K562 (cell line): ENCODE results near the gene CS. TPM values are rescaled to one million over a fixed set of nuclear protein-coding genes. Genes with fewer than 3 reads are reported as not detected.

Source experiments
- ATAC-seq: fragments of 200-7000 bp; cut with Tn5 transposase; 3 replicates; pipeline ENCODE4 v1.9.1; 2020; ENCODE audit warnings: moderate library complexity
- BruUV-seq: library from RNA; stranded (reverse); fragments of 400-500 nt; replicated peaks from 2 replicates; lab custom pipeline; 2021; lab: Mats Ljungman, UMichigan
- CTCF ChIA-PET: fragments of 300-600 bp; formaldehyde crosslinking; extraction: SDS; loops from one replicate; lab custom pipeline; 2021; ENCODE audit warnings: low intra/inter-chr PET ratio; lab: Yijun Ruan, JAX
- POLR2A ChIA-PET: fragments of 300-600, 350-650 bp; sonication (Branson Sonifier 250); formaldehyde crosslinking; extraction: SDS; loops from one replicate; lab custom pipeline; 2021; ENCODE audit warnings: antibody characterized with exemption, inconsistent platforms; lab: Yijun Ruan, JAX
- DNase-seq, 4 experiments: peaks; one replicate each; pipeline versions ENCODE4 v3.0.0 to v3.0.0-alpha.2; 2011 to 2018; ENCODE audit warnings: low spot score in 3 of 4, mixed read lengths in 3 of 4; ENCODE audit errors: extremely low read depth in 1 of 4
- FAIRE-seq: peaks from 2 replicates; lab custom pipeline; 2011; peaks lifted over from hg19 to GRCh38; lab: Jason Lieb, UNC
- H2AFZ ChIP-seq: 2 replicates; pipeline ENCODE4 v1.6.0; 2011; ENCODE audit warnings: low read depth, low read length, control low read depth, inconsistent platforms
- H3K27ac ChIP-seq: fragments of 200-600 bp; 3 replicates; pipeline ENCODE4 v1.8.0; 2011; ENCODE audit warnings: low read depth, mild to moderate bottlenecking, control low read depth, inconsistent platforms, low read length, moderate library complexity, mixed read lengths; ENCODE audit errors: extremely low read depth
- H3K27me3 ChIP-seq, 2 experiments: fragments of 300-600 bp in 1 of 2; 2 replicates in 1 of 2; 3 replicates in 1 of 2; pipeline versions ENCODE4 v1.6.0 to v1.8.0; 2011; ENCODE audit warnings: inconsistent platforms in 2 of 2, low read length in 2 of 2, mild to moderate bottlenecking in 1 of 2, mixed read lengths in 1 of 2, moderate library complexity in 1 of 2; ENCODE audit not compliant: control insufficient read depth in 2 of 2, insufficient read depth in 2 of 2
- H3K36me3 ChIP-seq: fragments of 300-600 bp; 3 replicates; pipeline ENCODE4 v1.8.0; 2011; ENCODE audit warnings: mild to moderate bottlenecking, low read length, inconsistent platforms; ENCODE audit not compliant: control insufficient read depth, insufficient read depth
- H3K4me1 ChIP-seq, 2 experiments: fragments of 200-600 bp in 1 of 2; replicated peaks in 1 of 2; 2 replicates in 1 of 2; 3 replicates in 1 of 2; pipeline versions ENCODE4 v1.5.1 to v1.8.0; 2011; ENCODE audit warnings: inconsistent platforms in 2 of 2, low read length in 2 of 2, mild to moderate bottlenecking in 1 of 2, mixed read lengths in 1 of 2, moderate library complexity in 1 of 2; ENCODE audit not compliant: control insufficient read depth in 2 of 2, insufficient read depth in 2 of 2
- H3K4me2 ChIP-seq: 2 replicates; pipeline ENCODE4 v1.6.1; 2011; ENCODE audit warnings: low read length, control low read depth, inconsistent platforms, mixed read lengths; ENCODE audit not compliant: insufficient read depth
- H3K4me3 ChIP-seq: fragments of 200-600 bp; sonication (generic), shearing (Covaris generic); 2 replicates; pipeline ENCODE4 v1.5.1; 2016; ENCODE audit warnings: control low read depth, inconsistent platforms
- H3K79me2 ChIP-seq: fragments of 200-600 bp; 3 replicates; pipeline ENCODE4 v1.8.0; 2011; ENCODE audit warnings: low read length, inconsistent platforms; ENCODE audit not compliant: control insufficient read depth, insufficient read depth
- H3K9ac ChIP-seq, 2 experiments: 2 replicates each; pipeline versions ENCODE4 v1.6.0 to v1.6.1; 2011; ENCODE audit warnings: low read depth in 2 of 2, low read length in 2 of 2, control low read depth in 1 of 2, inconsistent platforms in 1 of 2, mild to moderate bottlenecking in 1 of 2, mixed read lengths in 1 of 2; ENCODE audit not compliant: insufficient read depth in 1 of 2
- H3K9me1 ChIP-seq: one replicate; pipeline ENCODE4 v1.6.0; 2011; ENCODE audit warnings: inconsistent platforms, mild to moderate bottlenecking, low read length, moderate library complexity; ENCODE audit not compliant: control insufficient read depth, insufficient read depth
- H3K9me3 ChIP-seq: replicated peaks from 2 replicates; pipeline ENCODE4 v1.5.1; 2011; ENCODE audit warnings: low read depth, low read length, inconsistent platforms; ENCODE audit not compliant: control insufficient read depth, insufficient read depth
- H4K20me1 ChIP-seq: replicated peaks from 2 replicates; pipeline ENCODE4 v1.6.1; 2011; ENCODE audit warnings: low read length, inconsistent platforms, mixed read lengths; ENCODE audit not compliant: control insufficient read depth, insufficient read depth
- BRD9 ChIP-seq: fragments of 450-650 bp; IDR thresholded peaks from 2 replicates; pipeline ENCODE4 v1.6.1; 2018; ENCODE audit warnings: low read depth; ENCODE audit not compliant: partially characterized antibody
- CC2D1A ChIP-seq: fragments of 450-650 bp; IDR thresholded peaks from 2 replicates; pipeline ENCODE4 v1.6.1; 2017; ENCODE audit warnings: mild to moderate bottlenecking
- EGR1 ChIP-seq: fragments of 450-650 bp; conservative IDR thresholded peaks from 2 replicates; pipeline ENCODE4 v1.6.1; 2017; ENCODE audit warnings: mild to moderate bottlenecking
- EP400 ChIP-seq: fragments of 450-650 bp; IDR thresholded peaks from 2 replicates; pipeline ENCODE4 v1.6.1; 2017; ENCODE audit warnings: antibody characterized with exemption, mild to moderate bottlenecking, moderate library complexity
- GATAD2A ChIP-seq: fragments of 450-650 bp; IDR thresholded peaks from 2 replicates; pipeline ENCODE4 v1.6.1; 2017
- GTF2F1 ChIP-seq: IDR thresholded peaks from 2 replicates; pipeline ENCODE4 v1.6.1; 2011; ENCODE audit warnings: low read depth, low read length, improper control_type of control experiment
- LCOR ChIP-seq: sonication (generic); formaldehyde crosslinking; IDR thresholded peaks from 2 replicates; pipeline ENCODE4 v1.8.0; 2022; ENCODE audit warnings: mild to moderate bottlenecking, missing genetic modification reagents
- NCOA4 ChIP-seq: fragments of 450-650 bp; IDR thresholded peaks from 2 replicates; pipeline ENCODE4 v1.6.1; 2018; ENCODE audit warnings: mild to moderate bottlenecking; ENCODE audit not compliant: partially characterized antibody
- NFXL1 ChIP-seq: fragments of 450-650 bp; formaldehyde crosslinking; IDR thresholded peaks from 2 replicates; pipeline ENCODE4 v1.4.0; 2021; ENCODE audit warnings: mild to moderate bottlenecking
- NR4A1 ChIP-seq, 2 experiments: fragments of 250-450 bp in 1 of 2; fragments of 450-650 bp in 1 of 2; sonication (Bioruptor Pico) in 1 of 2; IDR thresholded peaks; 2 replicates each; pipeline versions ENCODE4 v1.4.0 to v1.6.1; 2016 to 2020; ENCODE audit warnings: mild to moderate bottlenecking in 2 of 2, missing compliant biosample characterization in 1 of 2, missing genetic modification characterization in 1 of 2, moderate library complexity in 1 of 2
- RAD21 ChIP-seq, 2 experiments: fragments of 250-450 bp in 1 of 2; fragments of 450-650 bp in 1 of 2; sonication (Bioruptor Pico) in 1 of 2; formaldehyde crosslinking in 1 of 2; IDR thresholded peaks in 1 of 2; conservative IDR thresholded peaks in 1 of 2; 2 replicates each; pipeline versions ENCODE4 v1.4.0 to v1.8.0; 2020 to 2022; ENCODE audit warnings: mild to moderate bottlenecking in 2 of 2, moderate library complexity in 1 of 2
- SMARCA5 ChIP-seq: fragments of 450-650 bp; IDR thresholded peaks from 2 replicates; pipeline ENCODE4 v1.6.1; 2016
- TCF7 ChIP-seq: sonication (generic); IDR thresholded peaks from 2 replicates; pipeline ENCODE4 v1.6.1; 2016; ENCODE audit warnings: antibody characterized with exemption, borderline replicate concordance
- TRIM24 ChIP-seq, 2 experiments: fragments of 450-650 bp; IDR thresholded peaks; 2 replicates each; pipeline ENCODE4 v1.6.1; 2016
- ZNF24 ChIP-seq: fragments of 450-650 bp; IDR thresholded peaks from 2 replicates; pipeline ENCODE4 v1.6.1; 2016
- ZNF766 ChIP-seq: fragments of 200-800 bp; sonication (Bioruptor generic); conservative IDR thresholded peaks from 2 replicates; pipeline ENCODE4 v1.6.1; 2016; ENCODE audit warnings: missing genetic modification characterization, missing compliant biosample characterization
- ZSCAN32 ChIP-seq: fragments of 450-650 bp; formaldehyde crosslinking; IDR thresholded peaks from 2 replicates; pipeline ENCODE4 v1.4.0; 2020; ENCODE audit warnings: mild to moderate bottlenecking, moderate library complexity
- WGBS: fragments of 100-300 bp; shearing (Covaris generic); methylation state at CpG from one replicate; pipeline ENCODE4 v1.1.6; 2016; ENCODE audit warnings: low coverage, mixed read lengths; ENCODE audit not compliant: insufficient coverage; ENCODE audit errors: missing lambda C conversion rate; 5-methylcytosine and 5-hydroxymethylcytosine counted together
- in situ Hi-C: fragments of 300-500 bp; cut with MboI; formaldehyde crosslinking; loops from 4 replicates; pipeline ENCODE4 v1.15.0; 2018; ENCODE audit warnings: inconsistent platforms, mixed read lengths
- intact Hi-C: fragments of 100-400 bp; cut with micrococcal nuclease; formaldehyde crosslinking; loops from 2 replicates; pipeline ENCODE4 v1.14.2; 2022
- polyA plus RNA-seq, 8 experiments: library from polyadenylated mRNA; depleted of rRNA in 4 of 8; stranded (reverse) in 5 of 8; unstranded in 3 of 8; fragments of >200 nt; fragmentation: Nextera tagmentation in 2 of 8; fragmentation: Illumina TruSeq in 1 of 8; extraction: Ambion mirVana in 2 of 8; extraction: Trizol in 1 of 8; gene quantifications; 2 replicates each; pipeline versions ENCODE4 v1.2.1 to v1.2.3, GENCODE V29; 2011 to 2014; ENCODE audit warnings: inconsistent platforms in 1 of 8, missing spikeins in 1 of 8
- total RNA-seq, 7 experiments: library from RNA; depleted of rRNA in 6 of 7; stranded (reverse); fragments of >200 nt in 6 of 7; fragmentation: Illumina TruSeq in 2 of 7; extraction: Trizol in 2 of 7; gene quantifications; 2 replicates each; pipeline versions ENCODE4 v1.2.1 to v1.2.3, GENCODE V29; 2011 to 2021; ENCODE audit warnings: low replicate concordance in 1 of 7
- TF ChIP-seq, protein P1 (sequence below): fragments of 450-650 bp; formaldehyde crosslinking; IDR thresholded peaks from 2 replicates; pipeline ENCODE4 v1.4.0; 2020; ENCODE audit warnings: mild to moderate bottlenecking, mixed read lengths
- TF ChIP-seq, protein P2 (sequence below), 3 experiments: IDR thresholded peaks in 2 of 3; conservative IDR thresholded peaks in 1 of 3; 2 replicates each; pipeline ENCODE4 v1.5.1; 2011 to 2012; ENCODE audit warnings: low read length in 3 of 3, mild to moderate bottlenecking in 3 of 3, control low read depth in 2 of 3, improper control_type of control experiment in 1 of 3, inconsistent platforms in 1 of 3, low read depth in 1 of 3, mixed read lengths in 1 of 3, moderate library complexity in 1 of 3; ENCODE audit not compliant: insufficient read depth in 2 of 3

The CS gene
- total and polyA plus RNA-seq, 9 of the 15 experiments (the other 6 are each of a cell fraction or from before 2014, with no cell fraction given): 99.9 to 390 (median 149) TPM

DNA sequence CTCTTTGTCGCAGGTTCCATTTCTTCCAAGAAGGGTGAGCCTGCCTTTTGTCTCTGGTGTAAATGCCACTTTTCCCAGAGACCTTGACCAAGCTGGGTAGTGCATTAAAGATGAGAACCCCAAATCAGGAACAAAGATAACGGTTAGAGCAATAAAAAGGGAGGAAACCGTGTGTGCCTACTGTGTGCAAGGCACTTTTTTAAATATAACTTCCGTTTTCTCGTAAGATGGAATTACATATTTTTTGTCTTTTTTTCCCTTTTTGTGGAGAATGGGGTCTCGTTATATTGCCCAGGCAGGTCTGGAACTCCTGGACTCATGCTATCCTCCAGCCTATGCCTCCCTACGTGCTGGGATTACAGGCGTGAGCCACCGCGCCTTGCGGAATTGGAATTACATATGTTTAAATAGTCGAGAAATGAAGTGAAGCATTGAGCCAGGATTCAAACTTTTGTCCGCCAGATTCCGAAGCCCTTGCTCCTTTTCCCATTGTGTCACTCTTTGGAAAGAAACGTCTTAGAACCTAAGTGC, 76.5 kb downstream of the CS start (continued):
- TF ChIP-seq TCF7 (no peak; the same call in 1 of the 2 replicates), SMARCA5 (peak; percentile 45; the same call in 1 of the 2 replicates), TRIM24 (IDR thresholded peaks at IDR 0.05) (no peak), ZNF24 (peak; percentile 6; the same call in 1 of the 2 replicates), BRD9 (peak; percentile 56), CC2D1A (no peak), EP400 (no peak), NFXL1 (CRISPR knock-in tag) (no peak)

DNA sequence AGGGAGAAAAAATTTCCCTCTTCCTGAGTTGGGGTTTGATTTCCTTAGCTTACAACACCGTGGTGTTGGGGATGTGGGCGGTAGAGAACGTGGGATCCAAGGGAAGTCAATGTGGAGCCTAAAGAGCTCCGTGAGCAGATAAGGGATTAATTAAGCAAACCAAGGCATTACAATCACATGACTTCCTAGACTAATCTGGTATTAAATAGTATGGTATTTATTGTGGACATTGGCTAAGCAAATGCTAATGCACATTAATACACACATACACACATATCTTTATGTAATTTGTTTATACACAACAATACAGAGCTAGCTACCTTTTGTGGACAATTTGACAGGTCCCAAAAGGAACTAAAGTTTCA, 77.6 kb downstream of the CS start:
- 5% methylated on average over 4 of the region's 4 CpGs for WGBS
- H3K4me1 ChIP-seq: peaks cover 20 to 31% of the 10 kb centered on the region in 2 experiments; a peak in 4 of 5 replicates
- H3K79me2 ChIP-seq: peaks cover 45% of the 10 kb centered on the region
- BruUV-seq: no TSS peak
- peak overlapping the region; percentile 93 for H3K27ac ChIP-seq
- H3K4me2 ChIP-seq: peak overlapping the region; percentile 96
- no peaks in the 10 kb centered on the region for H3K27me3 ChIP-seq
- intact Hi-C loops (loop anchor here (10.0 kb wide), 1 partner anchor 178 kb away; the partner anchor contains the start of gene RPS26), in situ Hi-C loops (no loop called here)
- no peaks in the 10 kb centered on the region for H3K9me1 ChIP-seq
- ChIA-PET CTCF (interaction anchor here (1.1 to 1.4 kb wide), 2 partner anchors 29 to 33 kb away, joined by 3 to 5 read pairs; partner anchors contain the start of gene SMARCC2), POLR2A (interaction anchor here (0.5 to 3.4 kb wide), 22 partner anchors 9 to 365 kb away, joined by 3 to 68 read pairs (median 6); partner anchors contain the start of genes COQ10A, ESYT1, MYL6 and PA2G4)
- FAIRE-seq: peak; percentile 52
- H3K36me3 ChIP-seq: peaks cover 7% of the 10 kb centered on the region; the same call in 2 of the 3 replicates
- H4K20me1 ChIP-seq: no peaks in the 10 kb centered on the region
- no peak for TF ChIP-seq NR4A1 (CRISPR knock-in tag; IDR thresholded peaks at IDR 0.05)
- 0 out of 2 replicates have a peak, but pooled peaks have one; percentile 10 for TF ChIP-seq NR4A1 (tag; IDR thresholded peaks at IDR 0.05)
- TF ChIP-seq LCOR: 0 out of 2 replicates have a peak, but pooled peaks have one; percentile 31
- TF ChIP-seq ZSCAN32: 0 out of 2 replicates have a peak, but pooled peaks have one; percentile 19
- peak; percentile 67 for TF ChIP-seq EGR1
- no peak for TF ChIP-seq RAD21 (CRISPR knock-in tag; conservative IDR thresholded peaks at IDR 0.05 in 1 of 2, IDR thresholded peaks at IDR 0.05 in 1 of 2)
- TF ChIP-seq NCOA4: no peak
- 0 out of 2 replicates have a peak, but pooled peaks have one; percentile 45 for TF ChIP-seq ZNF766 (CRISPR knock-in tag)
- TF ChIP-seq GTF2F1: no peak
- 0 out of 2 replicates have a peak, but pooled peaks have one; percentile 1 for TF ChIP-seq GATAD2A
- TF ChIP-seq, protein P1, sequence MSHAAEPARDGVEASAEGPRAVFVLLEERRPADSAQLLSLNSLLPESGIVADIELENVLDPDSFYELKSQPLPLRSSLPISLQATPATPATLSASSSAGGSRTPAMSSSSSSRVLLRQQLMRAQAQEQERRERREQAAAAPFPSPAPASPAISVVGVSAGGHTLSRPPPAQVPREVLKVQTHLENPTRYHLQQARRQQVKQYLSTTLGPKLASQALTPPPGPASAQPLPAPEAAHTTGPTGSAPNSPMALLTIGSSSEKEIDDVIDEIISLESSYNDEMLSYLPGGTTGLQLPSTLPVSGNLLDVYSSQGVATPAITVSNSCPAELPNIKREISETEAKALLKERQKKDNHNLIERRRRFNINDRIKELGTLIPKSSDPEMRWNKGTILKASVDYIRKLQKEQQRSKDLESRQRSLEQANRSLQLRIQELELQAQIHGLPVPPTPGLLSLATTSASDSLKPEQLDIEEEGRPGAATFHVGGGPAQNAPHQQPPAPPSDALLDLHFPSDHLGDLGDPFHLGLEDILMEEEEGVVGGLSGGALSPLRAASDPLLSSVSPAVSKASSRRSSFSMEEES (CRISPR knock-in tag): peak; percentile 74
- TF ChIP-seq, protein P2, sequence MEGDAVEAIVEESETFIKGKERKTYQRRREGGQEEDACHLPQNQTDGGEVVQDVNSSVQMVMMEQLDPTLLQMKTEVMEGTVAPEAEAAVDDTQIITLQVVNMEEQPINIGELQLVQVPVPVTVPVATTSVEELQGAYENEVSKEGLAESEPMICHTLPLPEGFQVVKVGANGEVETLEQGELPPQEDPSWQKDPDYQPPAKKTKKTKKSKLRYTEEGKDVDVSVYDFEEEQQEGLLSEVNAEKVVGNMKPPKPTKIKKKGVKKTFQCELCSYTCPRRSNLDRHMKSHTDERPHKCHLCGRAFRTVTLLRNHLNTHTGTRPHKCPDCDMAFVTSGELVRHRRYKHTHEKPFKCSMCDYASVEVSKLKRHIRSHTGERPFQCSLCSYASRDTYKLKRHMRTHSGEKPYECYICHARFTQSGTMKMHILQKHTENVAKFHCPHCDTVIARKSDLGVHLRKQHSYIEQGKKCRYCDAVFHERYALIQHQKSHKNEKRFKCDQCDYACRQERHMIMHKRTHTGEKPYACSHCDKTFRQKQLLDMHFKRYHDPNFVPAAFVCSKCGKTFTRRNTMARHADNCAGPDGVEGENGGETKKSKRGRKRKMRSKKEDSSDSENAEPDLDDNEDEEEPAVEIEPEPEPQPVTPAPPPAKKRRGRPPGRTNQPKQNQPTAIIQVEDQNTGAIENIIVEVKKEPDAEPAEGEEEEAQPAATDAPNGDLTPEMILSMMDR (IDR thresholded peaks at IDR 0.05 in 2 of 3, conservative IDR thresholded peaks at IDR 0.05 in 1 of 3; ENCODE audit: insufficient read depth in 2 of 3, low read depth in 1 of 3, low read length in 3 of 3): no peak
- DNase-seq: no peak
- no peaks in the 10 kb centered on the region for H3K9me3 ChIP-seq
- H3K4me3 ChIP-seq: peak overlapping the region; percentile 90
- ATAC-seq: no peak
- H3K9ac ChIP-seq: peak overlapping the region; percentile 85 to 97
- H2AFZ ChIP-seq: peak overlapping the region; percentile 96
